HL-60 (cell line): ENCODE data around the gene NFASC.
A peak's percentile ranks its signal among the peaks of the same experiment; 100 is the strongest.

Experiments used
- DNase-seq, 2 experiments: peaks; one replicate each; pipeline ENCODE4 v3.0.0-alpha.2; 2010 to 2020; ENCODE audit warnings: low read depth in 1 of 2, low spot score in 1 of 2
- H3K27ac ChIP-seq: fragments of 250-450 bp; sonication (Bioruptor Pico); replicated peaks from 2 replicates; pipeline ENCODE4 v1.5.1; 2020; ENCODE audit warnings: mild to moderate bottlenecking, moderate library complexity
- H3K27me3 ChIP-seq: fragments of 250-450 bp; sonication (Bioruptor Pico); 2 replicates; pipeline ENCODE4 v1.5.1; 2021; ENCODE audit warnings: mild to moderate bottlenecking, moderate library complexity; ENCODE audit not compliant: insufficient read depth, poor library complexity, severe bottlenecking
- H3K4me3 ChIP-seq: replicated peaks from 2 replicates; pipeline ENCODE4 v1.5.1; 2011; ENCODE audit warnings: mild to moderate bottlenecking, control low read depth, low read length; ENCODE audit not compliant: insufficient read depth
- CTCF ChIP-seq: IDR thresholded peaks from one replicate; pipeline ENCODE4 v1.5.1; 2011; ENCODE audit warnings: low read length, control low read depth, inconsistent platforms; ENCODE audit not compliant: insufficient read depth
- GABPA ChIP-seq: IDR thresholded peaks from 2 replicates; pipeline ENCODE4 v1.6.1; 2012; ENCODE audit warnings: low read depth
- POLR2AphosphoS5 ChIP-seq: IDR thresholded peaks from 2 replicates; pipeline ENCODE4 v1.6.1; 2012; ENCODE audit warnings: low read depth
- REST ChIP-seq: IDR thresholded peaks from 2 replicates; pipeline ENCODE4 v1.6.1; 2012; ENCODE audit warnings: low read depth; ENCODE audit not compliant: insufficient replicate concordance
- SPI1 ChIP-seq: IDR thresholded peaks from 2 replicates; pipeline ENCODE4 v1.6.1; 2012; ENCODE audit warnings: low read depth, mild to moderate bottlenecking, borderline replicate concordance

The NFASC gene

GRCh38 chr1:205014783-205015182 lies 144.1 kb downstream of the NFASC start:
- Histone ChIP-seq H3K4me3 (no peak overlapping the region), H3K27me3 (no peaks in the 10 kb centered on the region), H3K27ac (no peak overlapping the region)
- TF ChIP-seq POLR2AphosphoS5 (no peak), SPI1 (peak; percentile 22; the same call in 1 of the 2 replicates)
- peak; percentile 25 to 62 for DNase-seq

- TF ChIP-seq GABPA (no peak), REST (no peak), SPI1 (no peak), POLR2AphosphoS5 (no peak), CTCF (no peak)
- Histone ChIP-seq H3K27me3 (peaks cover 2% of the 10 kb centered on the region), H3K27ac (no peak overlapping the region), H3K4me3 (no peak overlapping the region)
- DNase-seq = no peak
Measured at GRCh38 chr1:205015241-205015640, 144.6 kb downstream of the NFASC start.

- no peak for DNase-seq
- Histone ChIP-seq H3K27me3 (peaks cover 4% of the 10 kb centered on the region), H3K27ac (no peak overlapping the region), H3K4me3 (no peak overlapping the region)
- TF ChIP-seq REST (no peak), CTCF (no peak), POLR2AphosphoS5 (no peak), SPI1 (no peak), GABPA (no peak)
Measured at GRCh38 chr1:205016075-205016474, 145.4 kb downstream of the NFASC start.

GRCh38 chr1:205016584-205016983 lies 145.9 kb downstream of the NFASC start:
- no peak overlapping the region for H3K4me3 ChIP-seq
- peaks cover 4% of the 10 kb centered on the region for H3K27me3 ChIP-seq
- DNase-seq = no peak
- TF ChIP-seq SPI1 (no peak), POLR2AphosphoS5 (no peak), GABPA (no peak), REST (no peak), CTCF (no peak)
- no peak overlapping the region for H3K27ac ChIP-seq
